Measurements from ENCODE around the gene AQP1. TPM values are rescaled to one million over a fixed set of nuclear protein-coding genes. Genes with fewer than 3 reads are reported as not detected.
A peak's percentile ranks its signal among the peaks of the same experiment; 100 is the strongest.

Gene AQP1
- total and polyA plus RNA-seq, 2 experiments from 2014 or later, result 35.6 to 51.1 TPM

GRCh38 chr7:30929686-30930085, 18.0 kb downstream of the AQP1 start:
- DNase-seq (ENCODE audit: low read depth in 1 of 2, low spot score in 1 of 2), result no peak
- no peak for TF ChIP-seq CTCF (IDR thresholded peaks at IDR 0.05; ENCODE audit: low read depth, low read length)
- Histone ChIP-seq H3K4me1 (ENCODE audit: low read depth) (peaks cover 47% of the 10 kb centered on the region), H3K9me3 (ENCODE audit: low read depth) (no peaks in the 10 kb centered on the region), H3K36me3 (no peaks in the 10 kb centered on the region), H3K27me3 (no peaks in the 10 kb centered on the region), H3K27ac (no peak overlapping the region), H3K4me3 (no peak overlapping the region)

- no peak overlapping the region for H3K4me3 ChIP-seq
- no peaks in the 10 kb centered on the region for H3K27me3 ChIP-seq
- H3K36me3 ChIP-seq, result no peaks in the 10 kb centered on the region
- TF ChIP-seq CTCF (IDR thresholded peaks at IDR 0.05; ENCODE audit: low read depth, low read length), result no peak
- H3K4me1 ChIP-seq (ENCODE audit: low read depth), result peaks cover 39% of the 10 kb centered on the region
- H3K27ac ChIP-seq, result peak overlapping the region; percentile 54
- no peaks in the 10 kb centered on the region for H3K9me3 ChIP-seq (ENCODE audit: low read depth)
- DNase-seq (ENCODE audit: low read depth in 1 of 2, low spot score in 1 of 2), result peak; percentile 56 to 92
Measured at GRCh38 chr7:30930621-30931020, 19.0 kb downstream of the AQP1 start.

GRCh38 chr7:30931161-30931928, 19.7 kb downstream of the AQP1 start:
- H3K27ac ChIP-seq, result peak overlapping the region; percentile 54
- no peaks in the 10 kb centered on the region for H3K36me3 ChIP-seq
- H3K4me3 ChIP-seq, result no peak overlapping the region
- peaks cover 33% of the 10 kb centered on the region for H3K4me1 ChIP-seq (ENCODE audit: low read depth)
- TF ChIP-seq CTCF (IDR thresholded peaks at IDR 0.05; ENCODE audit: low read depth, low read length), result no peak
- peak in 1 of 2 donors; percentile 80 for DNase-seq (ENCODE audit: low read depth in 1 of 2, low spot score in 1 of 2)
- no peaks in the 10 kb centered on the region for H3K27me3 ChIP-seq
- H3K9me3 ChIP-seq (ENCODE audit: low read depth), result no peaks in the 10 kb centered on the region

- H3K4me3 ChIP-seq, result no peak overlapping the region
- H3K27ac ChIP-seq, result no peak overlapping the region
- no peaks in the 10 kb centered on the region for H3K36me3 ChIP-seq
- H3K9me3 ChIP-seq (ENCODE audit: low read depth), result no peaks in the 10 kb centered on the region
- no peak for TF ChIP-seq CTCF (IDR thresholded peaks at IDR 0.05; ENCODE audit: low read depth, low read length)
- H3K4me1 ChIP-seq (ENCODE audit: low read depth), result peaks cover 33% of the 10 kb centered on the region
- no peak for DNase-seq (ENCODE audit: low read depth in 1 of 2, low spot score in 1 of 2)
- no peaks in the 10 kb centered on the region for H3K27me3 ChIP-seq
Measured at GRCh38 chr7:30931929-30932540, 20.4 kb downstream of the AQP1 start.

- TF ChIP-seq CTCF (IDR thresholded peaks at IDR 0.05; ENCODE audit: low read depth, low read length), result no peak
Measured at GRCh38 chr7:30932562-30932961, 20.9 kb downstream of the AQP1 start.

More at GRCh38 chr7:30932562-30932961, 20.9 kb downstream of the AQP1 start:
- Histone ChIP-seq H3K4me1 (ENCODE audit: low read depth) (peaks cover 33% of the 10 kb centered on the region), H3K27ac (no peak overlapping the region), H3K36me3 (no peaks in the 10 kb centered on the region), H3K9me3 (ENCODE audit: low read depth) (no peaks in the 10 kb centered on the region), H3K4me3 (no peak overlapping the region), H3K27me3 (no peaks in the 10 kb centered on the region)
- DNase-seq (ENCODE audit: low read depth in 1 of 2, low spot score in 1 of 2), result no peak
